HG03354 (cell line): Measurements from ENCODE around the gene B4GALT1.

Experiments used
- ATAC-seq: cut with Tn5 transposase; IDR thresholded peaks from one replicate; pipeline ENCODE4 v1.9.1; 2021; ENCODE audit warnings: mild to moderate bottlenecking; ENCODE audit not compliant: unreplicated experiment, poor library complexity, severe bottlenecking

Gene B4GALT1, protein sequence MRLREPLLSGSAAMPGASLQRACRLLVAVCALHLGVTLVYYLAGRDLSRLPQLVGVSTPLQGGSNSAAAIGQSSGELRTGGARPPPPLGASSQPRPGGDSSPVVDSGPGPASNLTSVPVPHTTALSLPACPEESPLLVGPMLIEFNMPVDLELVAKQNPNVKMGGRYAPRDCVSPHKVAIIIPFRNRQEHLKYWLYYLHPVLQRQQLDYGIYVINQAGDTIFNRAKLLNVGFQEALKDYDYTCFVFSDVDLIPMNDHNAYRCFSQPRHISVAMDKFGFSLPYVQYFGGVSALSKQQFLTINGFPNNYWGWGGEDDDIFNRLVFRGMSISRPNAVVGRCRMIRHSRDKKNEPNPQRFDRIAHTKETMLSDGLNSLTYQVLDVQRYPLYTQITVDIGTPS

DNA sequence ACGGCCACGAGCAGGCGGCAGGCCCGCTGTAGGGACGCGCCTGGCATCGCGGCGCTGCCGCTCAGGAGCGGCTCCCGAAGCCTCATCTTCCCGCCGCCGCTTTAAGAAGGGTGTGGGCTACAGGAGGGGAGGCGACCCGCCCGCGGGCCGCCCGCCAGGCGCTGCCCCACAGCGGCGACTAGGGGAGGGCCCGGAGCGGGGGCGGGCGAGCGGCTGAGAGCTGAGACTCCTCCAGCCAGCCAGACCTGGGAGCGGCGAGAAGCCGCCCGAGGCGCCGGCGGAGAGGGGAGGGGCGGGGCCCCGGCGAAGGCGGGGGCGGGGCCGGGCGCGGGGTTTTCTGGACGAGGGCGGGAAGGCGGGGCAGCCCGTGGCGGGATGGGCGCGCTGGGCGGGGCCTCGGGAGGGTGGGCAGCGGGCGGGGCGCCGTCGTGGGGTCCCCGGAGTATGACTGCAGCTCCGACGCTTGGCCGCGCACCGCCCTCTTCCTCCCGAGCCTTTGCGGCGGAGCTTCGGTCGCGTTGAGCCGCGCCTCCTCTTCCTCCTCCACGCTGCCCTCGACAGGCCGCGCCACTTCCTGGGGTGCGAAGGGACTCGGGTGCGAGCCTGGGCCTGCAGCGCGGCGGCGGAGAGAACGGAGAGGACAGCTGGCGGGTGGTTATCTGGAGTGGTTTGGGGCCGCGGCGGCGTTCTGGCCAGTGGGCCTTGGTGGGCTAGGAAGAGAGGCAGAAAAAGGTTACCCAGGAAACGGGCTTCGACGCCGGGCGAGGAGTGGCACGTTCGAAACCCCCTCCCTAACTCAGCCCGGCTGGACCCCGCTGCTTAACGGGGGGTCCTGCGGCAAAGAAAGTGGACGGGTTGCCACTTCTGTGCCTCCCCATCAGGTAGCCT, at the start of gene B4GALT1:
TSS of gene B4GALT1 (minus strand) at position 253 of the 888 bp plus-strand sequence. CDS start at position 86, 167 bp downstream.
- peak; percentile 59 for ATAC-seq

DNA sequence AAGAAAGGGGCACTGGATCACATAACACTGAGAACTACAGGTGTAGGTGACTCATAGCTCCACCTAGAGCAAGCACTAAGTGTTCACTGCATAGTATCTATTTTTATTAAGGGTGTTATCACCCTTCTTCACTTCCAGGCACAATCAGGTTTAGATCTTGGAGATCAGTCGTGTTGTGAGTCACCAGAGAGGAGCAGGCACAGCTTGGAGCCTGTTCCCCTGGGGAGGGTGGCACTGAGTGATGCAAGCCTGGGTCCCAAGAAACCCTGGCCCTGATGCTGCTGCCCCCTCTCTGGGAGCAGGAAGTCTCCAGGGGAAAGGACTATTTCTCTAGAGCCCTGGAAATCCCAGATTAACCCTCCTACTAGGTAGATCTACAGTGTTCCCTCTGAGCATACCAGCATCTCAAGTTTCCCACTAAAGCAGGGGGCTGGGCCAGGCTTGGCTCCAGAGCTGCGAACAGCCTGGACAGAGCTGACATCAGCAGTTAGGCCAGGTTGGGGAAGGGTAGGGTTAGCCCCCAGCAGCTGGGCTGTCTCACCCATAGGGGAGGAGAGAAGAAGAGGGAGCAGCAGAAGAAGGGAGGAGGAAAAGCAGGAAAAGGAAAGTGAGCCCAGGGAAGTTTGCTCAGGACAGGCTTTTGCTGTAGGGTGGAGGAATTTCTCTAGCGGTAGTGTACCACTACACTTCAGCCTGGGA, 44.7 kb upstream of the B4GALT1 start:
- no peak for ATAC-seq

DNA sequence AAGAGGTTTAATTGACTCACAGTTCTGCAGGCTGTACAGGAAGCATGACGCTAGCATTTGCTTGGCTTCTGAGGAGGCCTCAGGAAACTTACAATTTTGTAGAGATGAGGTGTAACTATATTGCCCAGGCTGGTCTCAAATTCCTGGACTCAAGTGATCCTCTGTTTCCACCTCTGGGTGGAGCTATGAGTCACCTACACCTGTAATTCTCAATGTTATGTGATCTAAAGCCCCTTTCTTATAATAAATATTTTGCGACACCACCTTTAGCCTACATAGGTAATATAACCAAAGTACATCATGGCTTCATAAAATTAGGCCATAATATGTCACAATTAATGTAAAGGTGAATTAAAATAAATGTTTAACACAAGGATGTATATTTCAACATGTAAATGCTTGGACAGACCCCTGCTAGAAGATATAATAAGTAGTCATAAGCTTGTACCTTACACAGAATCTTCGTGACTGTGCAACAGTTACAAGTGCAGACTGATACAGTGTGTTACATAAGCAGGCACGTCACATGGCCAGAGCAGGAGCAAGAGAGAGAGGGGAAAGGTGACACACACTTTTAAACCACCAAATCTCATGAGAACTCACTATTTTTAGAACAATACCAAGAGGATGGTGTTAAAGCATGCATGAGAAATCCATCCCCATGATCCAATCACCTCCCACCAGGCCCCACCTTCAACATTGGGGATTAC, 43.0 kb upstream of the B4GALT1 start:
- no peak for ATAC-seq

DNA sequence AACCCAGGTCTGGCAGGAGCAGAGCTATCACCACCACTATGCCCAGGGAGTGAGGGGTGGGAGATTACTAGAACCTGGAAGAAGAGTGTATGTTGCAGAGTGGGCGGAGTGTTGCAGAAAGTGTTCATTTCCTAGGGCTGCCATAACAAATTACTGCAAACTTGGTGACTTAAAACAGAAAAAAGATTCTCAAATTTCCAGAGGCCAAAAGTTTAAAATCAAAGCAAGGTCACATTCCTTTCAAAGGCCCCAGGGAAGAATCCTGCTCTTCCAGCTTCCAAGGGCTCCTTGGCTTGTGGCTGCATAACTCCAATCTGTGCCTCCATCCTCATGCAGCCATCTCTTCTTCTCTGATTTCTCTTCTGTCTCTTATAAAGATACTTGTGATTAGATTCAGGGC, 42.3 kb upstream of the B4GALT1 start:
- no peak for ATAC-seq

DNA sequence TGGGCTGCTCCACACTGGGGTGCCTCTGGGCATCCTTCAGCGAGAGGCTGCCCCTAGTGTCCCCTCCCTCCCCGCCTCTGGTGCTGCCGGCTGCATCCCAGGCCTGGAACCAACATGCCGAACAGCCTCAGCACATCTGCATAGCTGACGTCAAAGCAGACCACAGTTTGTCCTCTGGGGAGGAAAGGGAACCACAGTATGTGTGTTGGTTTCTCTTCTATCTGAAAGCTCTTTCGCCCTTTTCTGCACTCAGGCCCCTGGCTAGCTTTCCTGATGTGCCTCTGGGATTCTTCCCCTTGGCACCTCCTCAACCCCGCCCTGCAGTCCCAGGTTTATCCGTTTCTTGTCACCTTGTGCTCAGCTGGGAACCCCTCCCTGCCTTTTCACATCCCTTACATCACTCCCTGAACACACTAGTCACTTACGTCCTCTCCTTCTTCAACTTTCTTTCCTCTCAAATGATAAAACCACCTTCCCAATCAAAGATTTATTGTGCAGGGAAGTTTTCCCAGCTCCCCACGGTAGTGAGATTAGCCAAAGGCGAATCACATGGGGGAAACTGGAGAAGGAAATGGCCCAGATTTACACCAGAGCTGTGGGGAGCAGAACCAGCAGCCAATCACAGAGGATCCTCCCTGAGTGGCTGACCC, 35.5 kb upstream of the B4GALT1 start:
- ATAC-seq, result peak; percentile 100

DNA sequence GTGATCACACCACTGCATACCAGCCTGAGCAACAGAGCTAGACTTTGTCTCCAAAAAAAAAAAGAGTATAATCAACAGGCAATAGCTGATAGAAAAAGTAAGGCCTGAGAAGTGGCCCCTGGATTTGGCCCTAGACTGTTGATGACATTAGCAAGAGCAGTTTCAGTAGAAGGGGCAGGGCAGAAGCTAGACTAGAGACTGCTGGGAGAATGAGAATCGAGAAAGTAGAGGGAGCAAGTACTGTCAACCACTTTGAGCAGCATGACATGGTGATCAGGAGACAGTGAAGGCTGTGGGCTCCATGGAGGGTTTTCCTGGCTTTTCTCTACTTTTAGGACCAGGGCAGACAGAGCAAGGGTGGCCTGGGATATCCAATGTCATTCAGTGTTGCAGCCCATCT, 34.9 kb upstream of the B4GALT1 start:
- ATAC-seq, result peak; percentile 54

DNA sequence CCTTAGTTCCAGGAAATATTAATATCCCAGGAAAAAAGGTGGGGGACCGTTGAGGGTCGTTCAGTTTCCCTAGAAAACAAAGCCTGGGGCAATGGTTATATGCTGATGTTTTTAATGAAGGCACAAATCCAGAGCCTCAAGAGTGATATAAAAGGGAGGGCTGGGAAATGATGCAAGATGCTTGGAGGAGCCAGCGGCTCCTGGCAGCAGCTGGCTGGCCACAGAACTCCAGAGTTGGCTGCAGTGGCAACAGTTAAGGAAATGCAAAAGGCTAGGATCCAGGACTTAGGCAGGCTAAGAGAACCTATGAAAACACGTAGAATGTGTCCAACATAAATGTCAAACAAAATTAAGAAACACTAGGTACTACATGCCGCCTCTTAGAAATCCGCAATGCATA, 31.0 kb upstream of the B4GALT1 start:
- ATAC-seq, result no peak

DNA sequence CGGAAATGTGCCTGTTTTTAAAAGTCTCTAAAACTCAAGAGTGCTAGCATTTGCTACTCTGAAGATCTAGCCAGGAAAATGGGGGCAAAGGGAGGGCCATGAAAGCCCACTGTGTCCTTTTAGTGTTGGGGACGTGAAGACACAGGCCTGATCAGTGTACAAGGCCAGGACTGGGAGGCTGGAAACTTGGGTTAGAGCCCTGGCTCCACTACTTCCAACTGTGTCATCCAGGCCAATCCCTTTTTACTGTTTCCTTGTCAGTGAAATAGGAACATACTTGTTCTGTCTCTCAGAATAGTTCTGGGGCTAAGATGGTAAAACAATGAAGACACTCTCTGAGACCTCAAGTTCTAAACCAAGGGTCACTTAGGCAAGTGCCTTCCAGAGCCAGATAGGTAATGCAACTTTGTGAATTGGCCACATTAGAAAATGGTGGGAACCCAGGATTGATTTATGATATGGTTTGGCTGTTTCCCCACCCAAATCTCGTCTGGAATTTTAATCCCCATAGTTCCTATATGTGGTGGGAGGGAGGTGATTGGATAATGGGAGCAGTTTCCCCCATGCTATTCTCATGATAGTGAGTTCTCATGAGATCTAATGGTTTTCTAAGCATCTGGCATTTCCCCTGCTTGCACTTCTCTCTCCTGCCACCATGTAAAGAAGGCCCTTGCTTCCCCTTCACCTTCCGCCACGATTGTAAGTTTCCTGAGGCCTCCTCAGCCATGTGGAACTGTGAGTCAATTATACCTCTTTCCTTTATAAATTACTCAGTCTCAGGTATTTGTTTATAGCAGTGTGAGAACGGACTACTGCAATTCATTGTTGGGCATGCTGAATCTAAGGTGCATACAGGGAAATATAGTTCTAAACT, 30.4 kb upstream of the B4GALT1 start:
- ATAC-seq, result no peak

DNA sequence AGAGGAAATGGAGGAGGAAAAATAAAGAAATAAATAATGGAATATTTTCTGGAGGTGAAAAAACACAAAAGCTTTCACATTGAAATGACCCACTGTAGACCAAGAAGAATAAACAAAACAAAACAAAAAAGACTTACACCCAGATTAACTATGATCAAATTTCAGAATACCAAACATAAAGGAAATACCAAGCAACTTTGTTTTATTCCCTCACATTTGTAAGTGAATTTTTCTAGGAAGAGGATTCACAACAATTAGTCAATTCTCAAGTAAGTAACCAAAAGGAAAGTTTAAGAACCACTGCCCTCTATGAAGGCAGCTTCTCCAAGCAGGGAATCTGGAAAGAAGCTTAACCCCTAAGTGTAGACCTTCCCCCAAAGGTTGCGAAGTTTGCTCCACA, 29.6 kb upstream of the B4GALT1 start:
- no peak for ATAC-seq

DNA sequence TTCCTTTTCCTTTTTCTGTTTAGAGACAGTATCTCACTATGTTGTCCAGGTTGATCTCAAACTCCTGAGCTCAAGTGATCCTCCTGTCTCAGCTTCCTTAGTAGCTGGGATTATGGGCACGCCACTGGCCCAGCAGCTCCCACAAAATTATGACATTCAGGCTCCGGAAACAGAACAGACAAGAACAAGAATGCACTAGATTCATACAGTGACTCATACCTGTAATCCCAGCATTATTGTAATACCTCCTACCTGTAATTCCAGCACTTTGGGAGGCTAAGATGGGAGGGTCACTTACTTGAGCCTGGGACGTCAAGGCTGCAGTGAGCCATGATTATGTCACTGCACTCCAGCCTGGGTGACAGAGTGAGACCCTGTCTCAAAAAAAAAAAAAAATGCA, 26.7 kb upstream of the B4GALT1 start:
- no peak for ATAC-seq

DNA sequence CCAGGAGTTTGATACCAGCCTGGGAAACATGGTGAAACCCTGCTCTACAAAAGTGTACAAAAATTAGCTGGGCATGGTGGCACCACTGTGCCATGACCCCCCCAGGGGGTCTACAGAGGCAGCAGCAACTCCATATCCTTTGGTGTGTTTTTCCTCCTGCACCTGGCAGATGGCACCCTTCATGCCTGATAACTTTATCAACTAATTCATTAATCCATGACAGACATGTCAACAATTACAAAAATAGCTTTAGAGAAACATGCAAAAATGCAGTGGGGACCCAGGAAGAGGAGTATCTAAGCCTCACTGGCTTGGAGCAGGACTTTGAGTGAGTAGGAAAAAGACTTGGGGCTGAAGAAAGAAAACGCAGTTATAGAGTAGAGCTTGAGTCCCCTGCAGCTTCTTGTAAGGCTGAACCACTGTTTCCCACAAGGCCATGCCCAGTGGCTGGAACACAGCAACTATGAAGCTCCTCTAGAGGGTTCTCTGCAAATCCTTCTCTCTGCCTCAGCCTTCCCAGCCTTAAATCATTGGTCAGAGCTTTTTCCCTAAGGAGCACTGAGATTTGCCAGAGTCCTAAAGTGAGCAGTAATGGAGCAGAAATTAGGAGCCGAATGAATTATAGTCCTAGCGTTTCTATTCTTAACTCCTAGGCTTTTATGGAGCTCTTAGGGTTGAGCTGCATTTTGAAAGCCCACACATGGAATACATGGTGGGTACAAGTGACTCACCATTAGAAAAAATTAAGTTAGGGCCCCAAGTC, 25.5 kb upstream of the B4GALT1 start:
- ATAC-seq, result no peak

DNA sequence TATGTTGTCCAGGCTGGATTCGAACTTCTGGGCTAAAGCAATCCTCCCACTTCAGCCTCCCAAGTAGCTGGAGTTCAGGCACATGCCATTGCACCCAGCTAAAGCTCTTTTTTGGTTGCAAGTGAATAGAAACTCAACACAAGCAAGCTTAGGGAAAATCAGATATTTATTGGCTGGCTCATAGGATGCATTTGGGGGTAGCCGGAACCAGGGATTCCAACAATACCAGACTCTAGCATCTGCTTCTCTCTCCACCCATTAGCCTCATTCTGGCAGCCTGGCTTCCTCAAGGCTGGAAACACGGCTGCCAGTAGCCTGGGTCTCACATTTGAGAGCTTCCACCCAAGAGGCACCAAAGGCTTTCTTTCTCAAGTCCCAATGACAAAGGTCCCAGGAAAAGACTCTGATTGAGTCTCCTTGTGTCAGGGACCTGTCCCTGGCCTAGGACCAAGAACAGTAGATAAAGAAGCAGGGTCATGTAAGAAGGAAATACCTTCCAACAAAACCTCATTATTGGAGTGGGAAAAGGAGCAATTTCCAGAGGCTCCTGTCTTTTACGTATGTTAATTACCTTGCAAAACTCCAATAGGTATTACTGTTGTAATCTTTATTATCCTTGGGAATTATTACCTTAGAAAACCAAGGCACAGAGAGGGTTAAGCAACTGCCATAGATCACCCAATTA, 23.0 kb upstream of the B4GALT1 start:
- ATAC-seq, result no peak

DNA sequence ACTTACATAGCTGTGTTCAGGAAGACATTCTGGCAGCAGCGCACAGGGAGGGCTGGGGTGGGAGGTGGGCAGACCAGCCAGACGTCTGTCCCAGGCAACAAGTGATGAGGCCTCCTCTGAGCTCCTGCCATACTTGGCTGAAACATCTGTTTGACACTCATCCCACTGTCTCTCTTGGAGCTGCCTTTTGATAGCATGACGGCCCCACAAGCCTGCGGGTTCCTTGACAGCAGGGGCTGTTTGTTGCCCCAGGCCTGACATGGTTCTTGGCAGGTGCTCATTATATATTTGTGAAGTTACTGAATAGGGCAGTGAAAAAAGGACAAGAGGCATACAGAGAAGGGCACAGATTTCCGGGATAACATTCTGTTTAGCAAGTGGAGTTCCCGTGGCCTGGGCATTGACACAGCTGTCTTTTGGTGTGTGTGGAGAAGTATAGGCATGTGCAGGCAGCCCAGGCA, 22.2 kb upstream of the B4GALT1 start:
- ATAC-seq, result no peak

DNA sequence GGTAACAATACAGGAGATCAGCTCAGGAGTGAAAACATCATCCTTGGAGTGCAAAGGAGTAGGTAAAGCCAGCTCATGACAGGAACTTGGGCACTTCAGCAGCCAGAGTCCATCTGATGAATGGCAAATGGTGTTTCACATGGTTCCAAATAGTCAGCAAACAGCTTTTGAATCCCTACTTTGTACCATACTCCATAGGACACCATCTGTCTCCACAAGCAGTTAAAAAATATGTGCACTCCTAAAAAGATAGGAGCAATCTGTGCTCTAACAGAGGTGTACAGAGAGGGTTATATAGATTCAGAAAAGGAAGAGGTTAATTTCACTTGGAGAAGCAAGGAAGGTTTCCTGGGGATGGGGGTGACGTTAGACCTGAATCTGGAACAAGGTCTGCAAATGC, 21.6 kb upstream of the B4GALT1 start:
- no peak for ATAC-seq

DNA sequence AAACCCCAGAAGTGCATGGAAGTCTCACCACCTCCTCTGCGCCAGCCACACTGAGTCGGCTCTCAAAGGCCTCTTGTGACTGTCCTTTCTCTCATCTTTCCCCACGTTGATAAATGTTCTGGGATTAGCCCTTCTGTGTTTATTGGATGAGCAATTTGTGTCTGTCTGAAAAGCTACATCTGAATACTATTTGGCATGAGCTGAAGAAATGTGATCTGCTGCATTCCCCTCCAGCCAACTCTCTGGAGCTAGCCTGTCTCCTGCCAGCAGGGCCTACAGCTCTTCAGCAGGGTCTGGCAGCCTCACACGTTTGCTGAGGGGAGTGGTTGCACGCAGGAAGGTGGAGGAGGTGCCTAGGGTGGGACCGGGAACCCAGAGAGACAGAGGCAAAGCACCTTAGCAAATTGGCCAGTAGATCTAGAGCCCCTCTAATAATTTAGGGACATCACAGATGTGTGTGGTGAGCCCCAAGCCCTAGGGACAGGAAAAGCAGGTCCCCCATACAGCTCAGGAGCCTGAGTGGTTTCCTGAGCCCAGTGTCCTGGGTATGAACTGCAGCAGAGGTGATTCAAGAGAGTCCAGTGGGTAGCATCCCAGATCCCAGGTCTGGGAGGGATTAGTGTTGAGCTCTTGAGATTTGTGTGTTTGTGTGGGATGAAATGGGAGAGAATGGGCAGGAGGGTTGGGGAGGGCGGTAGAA, 20.5 kb upstream of the B4GALT1 start:
- no peak for ATAC-seq

DNA sequence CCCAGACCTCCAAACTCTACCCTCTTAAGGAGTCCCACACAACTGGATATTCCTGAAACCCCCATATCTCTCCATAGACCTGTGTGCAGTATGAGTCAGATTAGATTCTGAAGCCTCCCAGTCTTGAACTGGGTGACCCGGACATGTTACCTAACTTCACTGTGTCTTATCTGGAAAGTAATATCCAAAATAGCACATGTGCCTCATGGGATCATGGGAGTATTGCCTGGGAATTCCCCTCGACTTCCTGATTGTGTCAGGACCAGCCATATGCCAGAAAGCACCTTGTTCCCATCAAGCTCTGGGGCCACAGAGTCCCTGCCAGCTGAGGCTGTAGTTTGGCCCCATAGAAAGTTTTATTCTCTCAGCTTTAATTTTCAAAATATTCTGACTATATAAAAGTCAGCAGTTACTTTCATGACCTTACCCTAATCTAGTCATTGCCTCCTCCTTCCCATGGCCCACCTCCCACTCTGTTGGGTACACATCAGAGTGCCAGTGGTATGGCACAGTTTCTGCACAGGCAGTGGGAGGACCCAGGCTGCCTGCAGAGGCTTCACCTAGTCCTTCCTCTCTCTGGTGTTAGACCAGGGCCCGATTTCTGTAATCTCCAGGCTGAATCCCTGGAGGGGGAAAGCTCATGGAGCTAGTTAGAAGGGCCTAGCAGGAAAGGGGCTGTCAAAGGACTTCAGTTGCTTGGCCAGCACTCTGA, 19.5 kb upstream of the B4GALT1 start:
- ATAC-seq, result no peak
